Common myeloid progenitor, CD34-positive (primary cell): Measurements from ENCODE around the gene RTEL1.

Experiments
- CTCF ChIA-PET: fragments of 350-600 bp; sonication (Branson Sonifier 250); formaldehyde crosslinking; loops from one replicate; lab custom pipeline; 2021; ENCODE audit warnings: antibody characterized with exemption; lab: Charles Lee
- POLR2A ChIA-PET: fragments of 350-600 bp; sonication (Branson Sonifier 250); formaldehyde crosslinking; loops from one replicate; lab custom pipeline; 2021; ENCODE audit warnings: antibody characterized with exemption; lab: Charles Lee
- DNase-seq, 3 donors: peaks; one replicate each; pipeline versions ENCODE4 v3.0.0 to v3.0.0-alpha.2; 2013
- H3K27ac ChIP-seq, 2 experiments: 1 replicate in 1 of 2; 2 replicates in 1 of 2; pipeline ENCODE4 v1.7.0; 2013; ENCODE audit warnings: inconsistent platforms in 2 of 2, low read length in 2 of 2, mild to moderate bottlenecking in 2 of 2, low read depth in 1 of 2, moderate library complexity in 1 of 2; ENCODE audit not compliant: severe bottlenecking in 2 of 2, insufficient read depth in 1 of 2, poor library complexity in 1 of 2
- H3K27me3 ChIP-seq, 5 experiments: replicated peaks in 2 of 5; 1 replicate in 3 of 5; 2 replicates in 2 of 5; pipeline versions ENCODE4 v1.6.1 to v1.7.0; 2013; ENCODE audit warnings: low read length in 4 of 5, mild to moderate bottlenecking in 2 of 5, moderate library complexity in 2 of 5, inconsistent platforms in 1 of 5; ENCODE audit not compliant: insufficient read depth in 5 of 5, control insufficient read depth in 4 of 5
- H3K36me3 ChIP-seq, 4 experiments: 1 replicate in 2 of 4; 2 replicates in 2 of 4; pipeline versions ENCODE4 v1.6.1 to v1.7.0; 2013; ENCODE audit warnings: low read length in 3 of 4, control low read depth in 1 of 4, mild to moderate bottlenecking in 1 of 4; ENCODE audit not compliant: control insufficient read depth in 4 of 4, insufficient read depth in 4 of 4
- H3K4me1 ChIP-seq, 4 experiments: 1 replicate in 3 of 4; 2 replicates in 1 of 4; pipeline versions ENCODE4 v1.6.1 to v1.7.1; 2013; ENCODE audit warnings: low read length in 3 of 4, mild to moderate bottlenecking in 3 of 4, control low read depth in 1 of 4, inconsistent platforms in 1 of 4, moderate library complexity in 1 of 4; ENCODE audit not compliant: control insufficient read depth in 4 of 4, insufficient read depth in 4 of 4; ENCODE audit errors: control extremely low read depth in 1 of 4
- H3K4me3 ChIP-seq, 7 experiments: 1 replicate in 4 of 7; 2 replicates in 3 of 7; pipeline versions ENCODE4 v1.5.1 to v1.7.0; 2013; ENCODE audit warnings: mild to moderate bottlenecking in 7 of 7, low read length in 6 of 7, moderate library complexity in 6 of 7, inconsistent platforms in 2 of 7, low read depth in 2 of 7, control low read depth in 1 of 7; ENCODE audit not compliant: insufficient read depth in 4 of 7, control insufficient read depth in 1 of 7; ENCODE audit errors: extremely low read depth in 1 of 7
- H3K9me3 ChIP-seq, 5 experiments: 1 replicate in 4 of 5; 2 replicates in 1 of 5; pipeline versions ENCODE4 v1.6.1 to v1.7.1; 2013; ENCODE audit warnings: low read length in 4 of 5, mild to moderate bottlenecking in 2 of 5, inconsistent platforms in 1 of 5, low read depth in 1 of 5, moderate library complexity in 1 of 5; ENCODE audit not compliant: control insufficient read depth in 4 of 5, insufficient read depth in 2 of 5; ENCODE audit errors: control extremely low read depth in 1 of 5
- WGBS: methylation state at CpG from one replicate; pipeline ENCODE4 v1.1.5; 2013; ENCODE audit not compliant: insufficient coverage; 5-methylcytosine and 5-hydroxymethylcytosine counted together

RTEL1 gene

GRCh38 chr20:63740627-63741353 is 82.7 kb downstream of the RTEL1 start:
- peak overlapping the region in 1 of 2 experiments; percentile 34 for H3K27ac ChIP-seq
- DNase-seq: peak; percentile 54 to 78 (median 76)
- CTCF ChIA-PET: interaction anchor here (0.7 to 2.4 kb wide), 5 partner anchors 18 to 45 kb away, joined by 3 to 8 read pairs (median 3); partner anchors contain the start of genes ARFRP1 and ZGPAT
- POLR2A ChIA-PET: interaction anchor here (0.6 kb wide), 1 partner anchor 140 kb away, joined by 4 read pairs; no protein-coding TSS in a partner anchor
- H3K27me3 ChIP-seq: peaks cover 0 to 5% (median 0%) of the 10 kb centered on the region in 5 experiments
- peaks cover 0 to 27% (median 11%) of the 10 kb centered on the region in 4 experiments for H3K36me3 ChIP-seq
- WGBS: 8% methylated on average over 15 of the region's 29 CpGs
- H3K4me1 ChIP-seq: peaks cover 0 to 47% (median 42%) of the 10 kb centered on the region in 4 experiments
- H3K9me3 ChIP-seq: no peaks in the 10 kb centered on the region
- H3K4me3 ChIP-seq: peak overlapping the region; percentile 50 to 70 (median 69)

- CTCF ChIA-PET: interaction anchor here (0.7 to 2.4 kb wide), 3 partner anchors 14 to 45 kb away, joined by 3 to 8 read pairs (median 3); partner anchors contain the start of genes ARFRP1 and ZGPAT
- Histone ChIP-seq H3K9me3 (no peaks in the 10 kb centered on the region), H3K27ac (no peak overlapping the region), H3K4me3 (peak overlapping the region in 4 of 7 experiments; percentile 69 to 70 (median 70)), H3K36me3 (peaks cover 0 to 27% (median 10%) of the 10 kb centered on the region in 4 experiments), H3K27me3 (peaks cover 0 to 5% (median 0%) of the 10 kb centered on the region in 5 experiments), H3K4me1 (peaks cover 0 to 45% (median 41%) of the 10 kb centered on the region in 4 experiments)
- DNase-seq: no peak
- POLR2A ChIA-PET: no interaction called here
- 56% methylated on average over 6 of the region's 6 CpGs for WGBS
These were observed 83.2 kb downstream of the RTEL1 start for GRCh38 chr20:63741354-63741675.

GRCh38 chr20:63741676-63742380 is 83.7 kb downstream of the RTEL1 start:
- Histone ChIP-seq H3K27me3 (peaks cover 0 to 5% (median 0%) of the 10 kb centered on the region in 5 experiments), H3K36me3 (peaks cover 0 to 30% (median 10%) of the 10 kb centered on the region in 4 experiments), H3K9me3 (no peaks in the 10 kb centered on the region), H3K27ac (no peak overlapping the region), H3K4me3 (no peak overlapping the region), H3K4me1 (peaks cover 0 to 40% (median 38%) of the 10 kb centered on the region in 4 experiments)
- WGBS: 98% methylated on average over 16 of the region's 30 CpGs
- ChIA-PET CTCF (interaction anchor here (0.7 to 2.4 kb wide), 3 partner anchors 14 to 44 kb away, joined by 3 to 8 read pairs (median 3); partner anchors contain the start of genes ARFRP1 and ZGPAT), POLR2A (no interaction called here)
- DNase-seq: no peak

GRCh38 chr20:63742381-63743024 is 84.4 kb downstream of the RTEL1 start:
- no peak overlapping the region for H3K4me3 ChIP-seq
- 91% methylated on average over 32 of the region's 37 CpGs for WGBS
- H3K27me3 ChIP-seq: peaks cover 0 to 5% (median 0%) of the 10 kb centered on the region in 5 experiments
- H3K27ac ChIP-seq: no peak overlapping the region
- POLR2A ChIA-PET: no interaction called here
- peaks cover 0 to 33% (median 31%) of the 10 kb centered on the region in 4 experiments for H3K4me1 ChIP-seq
- DNase-seq: no peak
- H3K36me3 ChIP-seq: peaks cover 0 to 30% (median 10%) of the 10 kb centered on the region in 4 experiments
- H3K9me3 ChIP-seq: no peaks in the 10 kb centered on the region
- CTCF ChIA-PET: interaction anchor here (1.1 to 2.4 kb wide), 2 partner anchors 34 to 43 kb away, joined by 3 to 8 read pairs; partner anchors contain the start of genes ARFRP1 and ZGPAT

GRCh38 chr20:63743210-63743970 is 85.3 kb downstream of the RTEL1 start:
- no peak overlapping the region for H3K27ac ChIP-seq
- peaks cover 0 to 4% (median 0%) of the 10 kb centered on the region in 5 experiments for H3K27me3 ChIP-seq
- H3K4me1 ChIP-seq: peaks cover 0 to 25% (median 23%) of the 10 kb centered on the region in 4 experiments
- DNase-seq: no peak
- POLR2A ChIA-PET: interaction anchor here (0.7 kb wide), 1 partner anchor 718 kb away, joined by 4 read pairs; no protein-coding TSS in a partner anchor
- no peaks in the 10 kb centered on the region for H3K9me3 ChIP-seq
- WGBS: 99% methylated on average over 16 of the region's 31 CpGs
- H3K36me3 ChIP-seq: peaks cover 0 to 33% (median 10%) of the 10 kb centered on the region in 4 experiments
- CTCF ChIA-PET: interaction anchor here (1.1 kb wide), 1 partner anchor 42 kb away, joined by 3 read pairs; no protein-coding TSS in a partner anchor
- no peak overlapping the region for H3K4me3 ChIP-seq

- CTCF ChIA-PET: no interaction called here
- POLR2A ChIA-PET: interaction anchor here (0.7 kb wide), 1 partner anchor 718 kb away, joined by 4 read pairs; no protein-coding TSS in a partner anchor
These were observed 86.0 kb downstream of the RTEL1 start for GRCh38 chr20:63744158-63744557.

More at GRCh38 chr20:63744158-63744557, 86.0 kb downstream of the RTEL1 start:
- no peaks in the 10 kb centered on the region for H3K9me3 ChIP-seq
- H3K27ac ChIP-seq: no peak overlapping the region
- peaks cover 0 to 18% (median 16%) of the 10 kb centered on the region in 4 experiments for H3K4me1 ChIP-seq
- peaks cover 0 to 33% (median 10%) of the 10 kb centered on the region in 4 experiments for H3K36me3 ChIP-seq
- WGBS: 100% methylated on average over 2 of the region's 4 CpGs
- H3K4me3 ChIP-seq: no peak overlapping the region
- H3K27me3 ChIP-seq: no peaks in the 10 kb centered on the region
- DNase-seq: no peak
